Left lung (tissue), 10 donors: ENCODE data around the gene FCHSD2. TPM values are rescaled to one million over a fixed set of nuclear protein-coding genes. Genes with fewer than 3 reads are reported as not detected.

Experiments
- ATAC-seq: fragments of 200-7000 bp; cut with Tn5 transposase; one replicate; pipeline ENCODE4 v1.9.1; 2020; ENCODE audit warnings: moderate library complexity
- DNase-seq, 4 donors: peaks; one replicate each; pipeline ENCODE4 v3.0.0-alpha.2; 2013 to 2020
- H3K27ac ChIP-seq, 2 donors: fragments of 200-600 bp; sonication (generic) in 1 of 2; one replicate each; pipeline versions ENCODE4 v1.5.0 to v1.8.0; 2020 to 2021
- H3K27me3 ChIP-seq, 2 donors: fragments of 200-600 bp; sonication (generic) in 1 of 2; one replicate each; pipeline versions ENCODE4 v1.5.0 to v1.8.0; 2020 to 2021
- H3K36me3 ChIP-seq, 2 donors: fragments of 200-600 bp; sonication (generic) in 1 of 2; one replicate each; pipeline versions ENCODE4 v1.5.0 to v1.8.0; 2020 to 2021
- H3K4me1 ChIP-seq, 2 donors: fragments of 200-600 bp; one replicate each; pipeline ENCODE4 v1.8.0; 2021
- H3K4me3 ChIP-seq, 2 donors: fragments of 200-600 bp; sonication (generic) in 1 of 2; one replicate each; pipeline versions ENCODE4 v1.5.0 to v1.8.0; 2020 to 2021; ENCODE audit warnings: mild to moderate bottlenecking in 1 of 2
- H3K9me3 ChIP-seq, 2 donors: fragments of 200-600 bp; sonication (generic) in 1 of 2; one replicate each; pipeline versions ENCODE4 v1.5.0 to v1.8.0; 2020 to 2021
- intact Hi-C, 2 donors: fragments of 100-400 bp; cut with DNase I; formaldehyde crosslinking; loops; one replicate each; pipeline versions ENCODE4 v1.11.2 to v1.14.2; 2022
- polyA plus RNA-seq, 6 donors: library from polyadenylated mRNA; unstranded; fragments of 120-200 nt; gene quantifications; one replicate each; pipeline ENCODE4 v1.2.1, GENCODE V29; 2013; ENCODE audit not compliant: insufficient read length in 6 of 6
- total RNA-seq, 2 donors: library from RNA; stranded (reverse); fragmentation: NEBNext Ultra II Directional; extraction: Animal tissue kit (Norgen Biotek cat#: 25700); gene quantifications; one replicate each; pipeline ENCODE4 v1.2.1, GENCODE V29; 2021
- TF ChIP-seq, protein P1 (sequence below), 2 donors: fragments of 200-600 bp; sonication (generic) in 1 of 2; IDR thresholded peaks; one replicate each; pipeline versions ENCODE4 v1.5.0 to v1.8.0; 2021; ENCODE audit warnings: antibody characterized with exemption in 2 of 2
- donor health status: DM: no; HTN: yes; CAD: no.
- donor health status: DM: no; HTN: no; CAD: no.

FCHSD2 gene
- total and polyA plus RNA-seq, 8 donors: 46.2 to 58.2 (median 48.5) TPM

DNA sequence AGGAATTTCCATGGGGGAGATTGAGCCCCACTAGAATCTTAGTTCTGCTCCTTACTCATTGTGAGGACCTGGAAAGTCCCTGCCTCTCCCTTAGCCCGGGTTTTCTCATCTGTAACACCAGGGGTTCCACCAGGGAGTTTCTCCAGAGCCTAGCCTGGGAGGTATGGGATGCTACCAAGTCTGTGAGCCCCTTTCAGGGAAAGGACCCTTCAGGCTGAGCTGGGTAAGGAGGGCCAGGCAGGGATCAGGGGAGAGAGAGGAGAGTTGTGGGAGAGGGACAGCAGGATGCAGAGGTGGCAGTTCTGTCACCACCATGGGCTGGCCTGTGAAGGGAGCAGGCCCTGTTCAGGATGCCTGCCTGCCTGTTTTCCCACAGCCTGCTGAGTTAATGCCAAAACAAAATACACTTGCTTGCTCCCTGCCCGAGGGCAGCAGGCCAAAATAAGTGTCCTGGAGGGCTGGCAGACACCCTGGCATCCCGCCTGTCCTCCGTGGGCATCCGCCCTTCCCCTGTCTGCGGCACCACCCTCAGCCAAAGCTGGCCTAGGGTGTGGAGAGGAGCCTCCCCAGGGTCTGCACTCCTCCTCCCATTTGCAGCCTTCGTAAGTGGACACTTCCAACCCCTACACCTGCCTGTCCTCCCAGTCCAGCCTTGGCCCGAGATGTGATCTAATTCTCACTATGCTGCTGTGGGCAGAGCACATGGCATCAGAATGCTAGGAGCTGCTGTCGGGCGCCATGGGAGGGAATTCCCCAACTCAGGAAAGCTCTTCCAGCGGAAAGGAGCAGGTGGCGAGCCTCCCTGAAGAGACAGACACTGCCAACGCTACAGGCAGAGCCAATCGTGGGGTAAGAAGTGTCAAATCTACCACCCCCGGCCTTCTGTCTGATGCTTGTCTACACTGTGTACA, 5.9 kb upstream of the FCHSD2 start:
- intact Hi-C loops: no loop called here
- DNase-seq (no peak), ATAC-seq (no peak)
- TF ChIP-seq, protein P1, sequence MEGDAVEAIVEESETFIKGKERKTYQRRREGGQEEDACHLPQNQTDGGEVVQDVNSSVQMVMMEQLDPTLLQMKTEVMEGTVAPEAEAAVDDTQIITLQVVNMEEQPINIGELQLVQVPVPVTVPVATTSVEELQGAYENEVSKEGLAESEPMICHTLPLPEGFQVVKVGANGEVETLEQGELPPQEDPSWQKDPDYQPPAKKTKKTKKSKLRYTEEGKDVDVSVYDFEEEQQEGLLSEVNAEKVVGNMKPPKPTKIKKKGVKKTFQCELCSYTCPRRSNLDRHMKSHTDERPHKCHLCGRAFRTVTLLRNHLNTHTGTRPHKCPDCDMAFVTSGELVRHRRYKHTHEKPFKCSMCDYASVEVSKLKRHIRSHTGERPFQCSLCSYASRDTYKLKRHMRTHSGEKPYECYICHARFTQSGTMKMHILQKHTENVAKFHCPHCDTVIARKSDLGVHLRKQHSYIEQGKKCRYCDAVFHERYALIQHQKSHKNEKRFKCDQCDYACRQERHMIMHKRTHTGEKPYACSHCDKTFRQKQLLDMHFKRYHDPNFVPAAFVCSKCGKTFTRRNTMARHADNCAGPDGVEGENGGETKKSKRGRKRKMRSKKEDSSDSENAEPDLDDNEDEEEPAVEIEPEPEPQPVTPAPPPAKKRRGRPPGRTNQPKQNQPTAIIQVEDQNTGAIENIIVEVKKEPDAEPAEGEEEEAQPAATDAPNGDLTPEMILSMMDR (IDR thresholded peaks at IDR 0.05): no peak
- Histone ChIP-seq H3K9me3 (no peaks in the 10 kb centered on the region), H3K36me3 (no peaks in the 10 kb centered on the region), H3K4me3 (no peak overlapping the region), H3K27me3 (no peaks in the 10 kb centered on the region), H3K4me1 (peaks cover 7 to 30% of the 10 kb centered on the region in 2 donors), H3K27ac (peak overlapping the region in 1 of 2 donors; percentile 46)

DNA sequence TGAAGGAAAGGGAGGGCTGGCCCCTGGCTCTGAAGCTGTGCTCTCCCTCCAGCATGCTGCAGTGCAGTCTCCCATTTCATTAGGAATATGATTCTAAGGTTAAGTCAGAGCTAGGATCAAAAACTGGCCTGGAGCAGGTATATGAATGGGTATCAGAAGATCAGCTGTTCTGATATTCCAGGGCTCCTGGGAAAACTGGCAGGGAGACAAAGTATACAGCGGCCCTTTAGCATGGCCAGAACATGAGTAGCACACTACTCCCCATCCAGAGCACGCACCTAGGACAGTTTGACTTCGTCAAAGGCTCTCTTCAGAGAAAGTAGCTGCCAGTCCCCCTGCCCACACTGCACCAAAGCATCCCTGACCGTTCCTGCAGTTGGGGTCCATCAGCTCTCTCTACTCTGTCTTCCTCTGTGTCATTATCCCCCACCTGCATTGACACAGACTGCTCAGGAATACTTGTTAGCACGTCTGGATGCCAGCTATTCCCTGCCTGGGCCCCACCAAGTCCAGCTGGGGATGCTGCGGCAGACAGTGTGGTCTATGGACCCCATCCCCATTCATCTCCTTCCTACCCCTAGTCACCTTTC, 4.0 kb upstream of the FCHSD2 start:
- Histone ChIP-seq H3K27ac (no peak overlapping the region), H3K27me3 (no peaks in the 10 kb centered on the region), H3K4me3 (no peak overlapping the region), H3K9me3 (no peaks in the 10 kb centered on the region), H3K4me1 (peaks cover 8 to 28% of the 10 kb centered on the region in 2 donors), H3K36me3 (no peaks in the 10 kb centered on the region)
- intact Hi-C loops: no loop called here
- ATAC-seq (no peak), DNase-seq (no peak)
- TF ChIP-seq, protein P1 (IDR thresholded peaks at IDR 0.05): no peak

DNA sequence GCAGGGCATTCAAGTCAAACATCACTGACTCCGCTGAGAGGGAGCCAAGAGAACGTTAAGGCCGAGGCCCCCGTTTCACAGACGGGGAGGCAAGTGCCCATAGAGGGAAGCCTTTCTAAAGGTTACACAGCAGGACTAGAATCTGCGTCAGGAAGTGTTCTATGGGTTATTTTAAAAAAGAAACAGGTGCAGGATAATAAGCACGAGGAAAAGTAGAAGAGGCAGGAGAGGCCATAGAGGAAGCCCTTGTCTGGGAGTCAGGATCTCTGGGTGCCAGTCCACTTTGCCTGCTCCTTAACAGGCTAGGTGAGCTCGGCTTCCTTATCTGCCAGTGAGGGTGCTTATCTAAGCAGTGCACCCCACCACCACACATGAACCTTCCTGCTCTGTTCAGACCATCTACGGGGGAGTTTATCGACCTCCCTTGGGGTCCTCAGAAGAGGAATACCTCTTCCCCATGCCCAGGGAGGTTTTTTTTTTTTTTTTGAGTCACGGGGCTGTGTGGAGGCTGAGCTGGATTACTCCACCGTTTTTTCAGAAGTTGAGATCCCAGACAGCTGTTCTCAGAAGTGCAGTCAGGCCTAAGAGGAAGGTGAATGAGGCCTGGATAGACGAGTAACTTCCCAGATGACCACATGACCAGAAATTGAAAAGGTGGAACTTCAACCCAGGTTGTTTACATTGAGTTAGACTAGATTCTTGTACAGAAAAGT, 1.2 kb upstream of the FCHSD2 start:
- TF ChIP-seq, protein P1 (IDR thresholded peaks at IDR 0.05): no peak
- Histone ChIP-seq H3K27me3 (no peaks in the 10 kb centered on the region), H3K9me3 (no peaks in the 10 kb centered on the region), H3K4me3 (peak overlapping the region; percentile 92 to 96), H3K36me3 (peaks cover 0 to 8% of the 10 kb centered on the region in 2 donors), H3K4me1 (peaks cover 14 to 48% of the 10 kb centered on the region in 2 donors), H3K27ac (peak overlapping the region; percentile 98 to 99)
- ATAC-seq: peak; percentile 25
- DNase-seq: no peak
- intact Hi-C loops: no loop called here

DNA sequence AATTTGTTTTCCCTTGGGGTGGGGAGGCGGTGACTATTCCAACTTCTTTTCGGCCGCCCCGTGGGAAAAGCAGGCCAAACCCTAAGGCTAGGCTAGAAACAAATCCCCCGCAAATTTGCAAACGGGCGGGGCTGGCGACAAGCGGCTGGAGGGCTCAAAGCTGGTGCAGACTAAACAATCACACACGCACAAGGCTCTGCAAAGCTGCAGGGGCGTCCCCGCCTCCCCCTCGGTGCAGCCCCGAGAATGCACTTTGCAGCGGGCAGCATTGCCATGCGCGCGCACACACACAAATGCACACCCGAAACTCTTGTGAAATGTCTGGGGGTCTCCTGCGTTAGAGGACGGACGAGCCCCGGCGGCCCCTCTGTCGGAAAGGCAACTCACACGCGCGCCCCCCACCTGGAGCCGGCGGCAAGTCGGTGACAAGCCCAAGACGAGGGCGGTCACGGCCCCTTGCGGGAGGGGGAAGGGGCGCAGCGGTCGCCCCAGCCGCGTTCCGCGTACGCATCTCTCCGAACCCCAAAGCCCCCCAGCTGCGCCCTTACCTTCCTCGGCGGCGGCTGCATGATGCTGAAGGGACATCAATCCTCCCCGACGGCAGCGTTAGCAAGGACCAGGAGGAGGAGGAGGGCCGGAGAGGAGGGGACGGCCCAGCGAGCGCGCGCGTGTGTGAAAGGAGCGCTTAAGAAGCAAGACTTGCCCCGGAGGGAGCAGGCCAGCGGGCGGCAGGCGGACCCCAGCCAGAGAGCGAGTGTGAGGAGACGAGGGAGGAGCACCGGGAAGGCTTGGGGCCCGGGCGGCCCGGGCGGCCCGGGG, 600 bp downstream of the FCHSD2 start:
- ATAC-seq: peak; percentile 42

More for the DNA sequence above, 600 bp downstream of the FCHSD2 start:
- TF ChIP-seq, protein P1 (IDR thresholded peaks at IDR 0.05): no peak
- Histone ChIP-seq H3K4me3 (peak overlapping the region; percentile 92 to 96), H3K27me3 (no peaks in the 10 kb centered on the region), H3K27ac (peak overlapping the region; percentile 98 to 99), H3K36me3 (peaks cover 0 to 8% of the 10 kb centered on the region in 2 donors), H3K4me1 (peaks cover 25 to 55% of the 10 kb centered on the region in 2 donors), H3K9me3 (no peaks in the 10 kb centered on the region)
- intact Hi-C loops: no loop called here
- peak; percentile 81 to 87 (median 84) for DNase-seq
